DOHH2 (cell line): ENCODE data around the gene QKI.

ENCODE experiments used
- H3F3A ChIP-seq: fragments of 200-600 bp; sonication (generic), shearing (Covaris generic); 2 replicates; pipeline ENCODE4 v1.6.0; 2016; ENCODE audit warnings: antibody characterized with exemption, mild to moderate bottlenecking; ENCODE audit not compliant: control insufficient read depth, insufficient read depth
- H3K27ac ChIP-seq: fragments of 200-600 bp; sonication (generic); 2 replicates; pipeline ENCODE4 v1.5.1; 2014; ENCODE audit warnings: low read depth, mild to moderate bottlenecking, low read length, moderate library complexity
- H3K27me3 ChIP-seq: fragments of 200-600 bp; sonication (generic); 2 replicates; pipeline ENCODE4 v1.6.1; 2014; ENCODE audit warnings: mild to moderate bottlenecking, low read length, mixed read lengths; ENCODE audit not compliant: control insufficient read depth
- H3K36me3 ChIP-seq: fragments of 200-600 bp; sonication (generic); 2 replicates; pipeline ENCODE4 v1.6.1; 2014; ENCODE audit warnings: mild to moderate bottlenecking, low read length, moderate library complexity, mixed read lengths; ENCODE audit not compliant: control insufficient read depth
- H3K4me1 ChIP-seq: fragments of 200-600 bp; sonication (generic); 2 replicates; pipeline ENCODE4 v1.6.1; 2014; ENCODE audit warnings: mild to moderate bottlenecking, low read length, mixed read lengths; ENCODE audit not compliant: control insufficient read depth
- H3K4me2 ChIP-seq: fragments of 200-600 bp; sonication (generic); 2 replicates; pipeline ENCODE4 v1.6.0; 2014; ENCODE audit warnings: mild to moderate bottlenecking, low read length, moderate library complexity
- H3K4me3 ChIP-seq: fragments of 200-600 bp; sonication (generic); 2 replicates; pipeline ENCODE4 v1.5.1; 2014; ENCODE audit warnings: mild to moderate bottlenecking, low read length, mixed read lengths
- H3K79me2 ChIP-seq: fragments of 200-600 bp; sonication (generic); 2 replicates; pipeline ENCODE4 v1.6.1; 2014; ENCODE audit warnings: mild to moderate bottlenecking, low read length, mixed read lengths; ENCODE audit not compliant: control insufficient read depth
- H3K9me2 ChIP-seq: fragments of 200-600 bp; sonication (generic); replicated peaks from 2 replicates; pipeline ENCODE4 v1.6.1; 2014; ENCODE audit warnings: mild to moderate bottlenecking, low read length, mixed read lengths; ENCODE audit not compliant: control insufficient read depth
- H3K9me3 ChIP-seq: fragments of 200-600 bp; sonication (generic); 2 replicates; pipeline ENCODE4 v1.6.1; 2014; ENCODE audit warnings: antibody characterized with exemption, low read length, mixed read lengths; ENCODE audit not compliant: control insufficient read depth, insufficient read depth
- H4K20me1 ChIP-seq: fragments of 200-600 bp; sonication (generic); 2 replicates; pipeline ENCODE4 v1.6.0; 2014; ENCODE audit warnings: low read depth, mild to moderate bottlenecking, antibody characterized with exemption, low read length, moderate library complexity; ENCODE audit not compliant: control insufficient read depth, insufficient read depth
- EZH2phosphoT487 ChIP-seq: fragments of 200-600 bp; sonication (generic); IDR thresholded peaks from 2 replicates; pipeline ENCODE4 v1.6.1; 2017; ENCODE audit warnings: borderline replicate concordance, mild to moderate bottlenecking, antibody characterized with exemption, low read length, moderate library complexity, mixed read lengths
- TF ChIP-seq, protein P1 (sequence below): fragments of 200-600 bp; sonication (generic); IDR thresholded peaks from one replicate; pipeline ENCODE4 v1.5.1; 2014; ENCODE audit warnings: antibody characterized with exemption, mild to moderate bottlenecking, low read depth, low read length; ENCODE audit not compliant: poor library complexity, severe bottlenecking

QKI gene

DNA sequence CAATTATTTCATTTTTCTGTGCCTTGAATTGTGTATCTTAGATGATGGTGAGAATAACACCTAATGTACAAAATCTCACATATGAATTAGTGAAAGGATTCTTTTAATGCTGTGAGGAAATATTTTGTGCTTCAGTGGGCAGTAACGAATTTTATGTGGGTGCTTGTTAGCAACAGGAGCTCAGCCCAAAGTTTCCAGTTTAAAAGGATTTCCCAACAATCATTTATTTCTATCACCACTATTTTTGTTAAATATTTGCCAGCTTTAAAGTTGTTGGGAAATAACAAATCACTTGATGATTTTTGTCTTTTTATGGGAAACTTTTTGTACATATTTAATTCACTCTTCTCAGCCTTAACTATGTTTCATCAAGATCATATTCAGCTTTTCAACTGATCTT is 111.8 kb downstream of the QKI start:
- Histone ChIP-seq H3K9me3 (no peaks in the 10 kb centered on the region), H3K9me2 (no peaks in the 10 kb centered on the region), H3F3A (no peaks in the 10 kb centered on the region), H3K36me3 (peaks cover 3% of the 10 kb centered on the region; the same call in 1 of the 2 replicates), H3K79me2 (peaks cover 85% of the 10 kb centered on the region), H3K4me2 (no peak overlapping the region), H3K4me1 (peaks cover 13% of the 10 kb centered on the region), H3K4me3 (no peak overlapping the region), H3K27ac (no peak overlapping the region), H4K20me1 (no peaks in the 10 kb centered on the region; the same call in none of the 2 replicates), H3K27me3 (no peaks in the 10 kb centered on the region)
- TF ChIP-seq EZH2phosphoT487, result no peak
- TF ChIP-seq, protein P1, sequence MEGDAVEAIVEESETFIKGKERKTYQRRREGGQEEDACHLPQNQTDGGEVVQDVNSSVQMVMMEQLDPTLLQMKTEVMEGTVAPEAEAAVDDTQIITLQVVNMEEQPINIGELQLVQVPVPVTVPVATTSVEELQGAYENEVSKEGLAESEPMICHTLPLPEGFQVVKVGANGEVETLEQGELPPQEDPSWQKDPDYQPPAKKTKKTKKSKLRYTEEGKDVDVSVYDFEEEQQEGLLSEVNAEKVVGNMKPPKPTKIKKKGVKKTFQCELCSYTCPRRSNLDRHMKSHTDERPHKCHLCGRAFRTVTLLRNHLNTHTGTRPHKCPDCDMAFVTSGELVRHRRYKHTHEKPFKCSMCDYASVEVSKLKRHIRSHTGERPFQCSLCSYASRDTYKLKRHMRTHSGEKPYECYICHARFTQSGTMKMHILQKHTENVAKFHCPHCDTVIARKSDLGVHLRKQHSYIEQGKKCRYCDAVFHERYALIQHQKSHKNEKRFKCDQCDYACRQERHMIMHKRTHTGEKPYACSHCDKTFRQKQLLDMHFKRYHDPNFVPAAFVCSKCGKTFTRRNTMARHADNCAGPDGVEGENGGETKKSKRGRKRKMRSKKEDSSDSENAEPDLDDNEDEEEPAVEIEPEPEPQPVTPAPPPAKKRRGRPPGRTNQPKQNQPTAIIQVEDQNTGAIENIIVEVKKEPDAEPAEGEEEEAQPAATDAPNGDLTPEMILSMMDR, result no peak

DNA sequence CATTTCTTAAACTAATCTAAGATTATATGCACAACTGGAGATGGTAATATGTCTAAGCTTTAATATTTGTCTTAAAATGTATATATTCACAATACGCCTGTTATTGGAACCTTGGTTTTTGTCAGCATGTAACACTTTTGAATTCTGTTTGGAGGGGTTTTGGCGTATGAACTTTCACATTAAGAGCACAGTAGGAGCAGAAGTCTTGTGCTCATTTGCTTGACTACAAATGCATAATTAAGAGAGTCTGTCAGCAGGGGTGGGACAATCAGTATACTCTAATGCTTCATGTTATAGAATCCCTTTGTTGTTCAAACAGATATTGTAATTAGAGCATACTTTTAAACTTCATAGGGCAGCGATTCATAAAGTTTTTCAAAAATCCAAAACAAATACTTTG is 112.8 kb downstream of the QKI start:
- Histone ChIP-seq H3K4me2 (no peak overlapping the region), H3K4me3 (no peak overlapping the region), H3K9me2 (no peaks in the 10 kb centered on the region), H3K79me2 (peaks cover 88% of the 10 kb centered on the region), H3K27me3 (no peaks in the 10 kb centered on the region), H4K20me1 (no peaks in the 10 kb centered on the region; the same call in none of the 2 replicates), H3F3A (no peaks in the 10 kb centered on the region), H3K9me3 (no peaks in the 10 kb centered on the region), H3K4me1 (peaks cover 15% of the 10 kb centered on the region), H3K36me3 (peaks cover 3% of the 10 kb centered on the region; the same call in 1 of the 2 replicates), H3K27ac (no peak overlapping the region)
- TF ChIP-seq, protein P1, result no peak
- no peak for TF ChIP-seq EZH2phosphoT487

DNA sequence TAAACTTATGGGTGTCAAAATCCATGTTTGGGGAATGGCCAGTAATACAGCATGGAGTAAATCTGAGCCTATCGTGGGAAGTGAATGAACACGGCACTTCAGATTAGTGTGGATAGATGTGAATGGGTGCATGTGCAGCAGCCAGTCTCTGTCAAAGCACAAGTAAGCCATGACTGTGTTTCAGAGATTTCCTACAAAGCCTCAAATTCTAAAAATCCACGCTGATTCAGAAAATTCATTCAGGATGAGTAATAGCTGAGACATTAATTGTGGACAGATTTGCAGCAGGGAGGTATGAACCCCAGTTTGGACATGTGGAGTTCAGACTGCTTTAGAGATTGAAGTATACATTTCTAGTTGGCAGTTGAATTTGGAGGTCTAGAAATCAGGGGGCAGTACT is 115.1 kb downstream of the QKI start:
- Histone ChIP-seq H3K4me3 (no peak overlapping the region), H3K4me1 (peaks cover 16% of the 10 kb centered on the region), H3K27ac (no peak overlapping the region), H3K79me2 (peaks cover 90% of the 10 kb centered on the region), H3K36me3 (no peaks in the 10 kb centered on the region), H3K4me2 (no peak overlapping the region), H3K9me2 (no peaks in the 10 kb centered on the region), H3K9me3 (no peaks in the 10 kb centered on the region), H3F3A (no peaks in the 10 kb centered on the region), H3K27me3 (no peaks in the 10 kb centered on the region), H4K20me1 (peaks cover 10% of the 10 kb centered on the region)
- TF ChIP-seq EZH2phosphoT487, result no peak
- TF ChIP-seq, protein P1, result no peak
